ENCODE data around the gene UTP4. TPM values are rescaled to one million over a fixed set of nuclear protein-coding genes. Genes with fewer than 3 reads are reported as not detected.

Gene UTP4
- total RNA-seq, 2 donors from 2014 or later, result 69.1 to 112 TPM

Other genes with a start within 250 kb of the UTP4 start
- gene HAS3, start 27.0 kb upstream of the UTP4 start, total RNA-seq, result under 1 TPM; 0.40 to 0.71 TPM
- 100 to 1,000 TPM; 103 to 129 TPM for gene CHTF8, start 61 bp upstream of the UTP4 start, total RNA-seq
- gene SNTB2, start 54.5 kb downstream of the UTP4 start, total RNA-seq, result 10 to 100 TPM; 21.0 to 22.9 TPM
- gene VPS4A, start 178.7 kb downstream of the UTP4 start, total RNA-seq, result 10 to 100 TPM; 20.7 to 26.9 TPM
- gene PDF, start 197.9 kb downstream of the UTP4 start, total RNA-seq, result 10 to 100 TPM in 1 of 2 donors, 1 to 10 TPM in 1; 8.4 to 20.6 TPM
- 10 to 100 TPM; 29.7 to 34.2 TPM for gene COG8, start 206.9 kb downstream of the UTP4 start, total RNA-seq
- 10 to 100 TPM; 26.3 to 34.0 TPM for gene NIP7, start 207.1 kb downstream of the UTP4 start, total RNA-seq
- gene TMED6, start 219.1 kb downstream of the UTP4 start, total RNA-seq, result 1 to 10 TPM; 2.0 to 4.0 TPM

Data from activated T-helper 17 cell treated with anti-CD3 and anti-CD28 coated beads, Interleukin-2, amount 50 U/mL, for 72 hours (primary cell).